ENCODE data around the gene SPO11.

The SPO11 gene

DNA sequence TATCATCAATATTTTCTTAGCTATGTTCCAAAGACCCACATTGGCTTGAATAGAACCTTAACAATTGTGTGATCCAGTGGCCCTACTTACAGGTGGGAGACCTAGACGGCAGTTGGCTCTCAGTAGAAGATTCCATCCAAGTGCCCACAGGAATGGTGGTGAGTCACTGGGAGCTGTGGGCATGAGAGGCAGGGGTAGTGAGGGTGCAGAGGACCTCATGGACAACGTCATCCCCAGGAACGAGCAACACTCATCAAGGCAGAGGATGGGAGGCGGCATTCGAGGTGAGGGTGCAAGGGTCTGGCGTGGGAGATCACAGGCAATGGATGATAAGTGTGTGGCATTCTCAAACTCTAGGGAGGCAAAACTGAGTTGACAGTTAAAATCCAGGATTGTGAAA, 17.5 kb upstream of the SPO11 start:
- no peak for DNase-seq

DNA sequence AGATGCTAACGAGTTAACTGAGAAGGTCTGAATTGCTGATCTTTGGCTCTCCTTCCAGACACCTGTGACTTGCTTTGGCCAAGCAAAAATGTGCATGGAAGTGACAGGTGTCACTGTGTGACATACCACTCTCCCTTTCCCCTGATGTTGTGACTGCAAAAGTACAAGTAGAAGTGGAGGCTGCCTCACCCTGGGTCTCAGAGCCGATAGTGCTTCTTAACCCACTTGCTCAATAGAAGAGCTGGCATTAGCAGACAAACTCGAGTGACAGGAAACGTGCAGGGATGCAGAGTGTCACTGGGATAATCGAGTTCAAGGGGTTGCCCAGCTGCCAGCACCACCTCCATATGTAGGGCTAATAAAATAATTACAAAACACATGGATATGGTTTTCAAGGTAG, 16.4 kb upstream of the SPO11 start:
- no peak for DNase-seq

- no peak for DNase-seq
Measured at GRCh38 chr20:57313951-57314350, 15.7 kb upstream of the SPO11 start.

DNA sequence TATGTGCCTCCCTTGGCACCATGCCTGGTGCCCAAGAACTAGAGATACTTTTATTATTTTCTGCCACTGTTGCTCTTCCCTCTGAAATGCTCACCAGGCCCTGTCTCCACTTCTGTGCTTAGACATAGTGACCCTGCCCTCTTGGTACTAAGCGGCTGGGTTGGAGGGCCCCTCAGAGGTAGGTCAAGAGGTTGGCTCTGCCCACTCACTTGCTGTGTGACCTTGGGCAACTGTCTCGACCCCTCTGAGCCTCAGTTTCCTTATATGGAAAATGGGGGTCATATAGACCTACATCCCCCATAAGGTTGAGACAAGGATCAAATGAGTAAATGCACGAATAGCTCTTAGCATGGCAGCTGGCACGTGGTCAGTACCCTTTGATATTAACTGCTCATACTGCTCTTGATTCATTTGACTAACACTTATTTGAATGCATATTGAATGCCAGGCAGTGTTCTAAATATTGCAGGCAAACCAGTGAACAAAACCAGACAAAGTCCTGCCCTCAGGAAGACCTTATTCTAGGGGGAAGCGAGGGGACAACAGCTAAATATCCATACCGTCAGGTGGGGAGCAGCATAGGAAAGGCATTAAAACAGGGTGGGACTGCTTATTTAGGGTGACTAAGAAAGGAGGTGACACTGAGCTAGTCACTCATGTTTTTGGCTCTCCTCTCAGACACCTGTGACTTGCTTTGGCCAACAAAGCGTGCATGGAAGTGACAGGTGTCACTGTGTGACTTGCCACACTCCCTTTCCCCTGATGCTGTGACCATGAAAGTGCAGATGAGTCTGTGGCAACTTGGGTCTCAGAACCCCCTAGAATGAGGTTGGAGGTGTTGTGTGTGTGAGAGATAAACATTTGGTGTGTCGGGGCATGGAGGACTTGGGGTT, 14.3 kb upstream of the SPO11 start:
- DNase-seq, result no peak

DNA sequence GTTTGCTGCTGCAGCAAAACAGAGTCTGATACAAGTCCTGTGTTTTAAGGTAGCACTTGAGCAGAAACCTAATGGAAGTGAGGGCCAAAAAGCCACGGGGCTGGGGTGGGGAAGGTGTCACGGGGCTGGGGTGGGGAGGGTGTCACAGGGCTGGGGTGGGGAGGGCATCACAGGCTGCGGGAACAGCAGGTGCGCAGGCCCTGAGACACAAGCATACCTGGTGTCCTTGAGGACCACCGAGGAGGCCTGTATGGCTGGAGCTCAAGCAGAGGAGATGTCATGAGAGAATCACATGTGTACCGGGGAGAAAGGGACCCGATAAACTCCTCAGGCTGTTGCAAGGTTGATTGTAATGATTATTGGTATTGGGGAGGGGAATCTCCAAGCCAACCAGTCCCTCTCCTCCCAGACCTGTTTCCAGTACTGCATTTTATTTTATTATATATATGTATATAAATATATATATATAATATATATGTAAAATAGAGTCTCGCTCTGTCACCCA, 13.6 kb upstream of the SPO11 start:
- no peak for DNase-seq

DNA sequence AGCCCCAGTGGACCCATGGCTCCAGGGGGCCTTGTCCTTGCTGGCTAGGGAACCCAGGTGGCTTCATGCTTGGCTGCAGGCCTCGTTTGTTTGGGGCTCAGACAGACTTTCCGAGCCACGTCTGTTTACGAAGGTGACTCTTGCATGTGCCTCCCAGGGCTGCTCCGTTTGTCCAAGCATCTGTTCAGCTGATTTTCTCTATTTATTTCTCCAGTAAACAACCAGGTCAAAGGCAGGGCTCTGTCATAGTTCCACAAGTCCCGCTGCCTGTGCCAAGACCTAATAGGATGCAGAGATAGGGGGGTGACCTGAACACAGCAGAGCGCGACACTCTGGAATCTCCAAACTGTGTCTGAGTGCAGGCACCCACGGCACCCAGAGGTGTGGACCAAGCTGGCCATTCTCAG, 12.8 kb upstream of the SPO11 start:
- DNase-seq, result no peak

DNA sequence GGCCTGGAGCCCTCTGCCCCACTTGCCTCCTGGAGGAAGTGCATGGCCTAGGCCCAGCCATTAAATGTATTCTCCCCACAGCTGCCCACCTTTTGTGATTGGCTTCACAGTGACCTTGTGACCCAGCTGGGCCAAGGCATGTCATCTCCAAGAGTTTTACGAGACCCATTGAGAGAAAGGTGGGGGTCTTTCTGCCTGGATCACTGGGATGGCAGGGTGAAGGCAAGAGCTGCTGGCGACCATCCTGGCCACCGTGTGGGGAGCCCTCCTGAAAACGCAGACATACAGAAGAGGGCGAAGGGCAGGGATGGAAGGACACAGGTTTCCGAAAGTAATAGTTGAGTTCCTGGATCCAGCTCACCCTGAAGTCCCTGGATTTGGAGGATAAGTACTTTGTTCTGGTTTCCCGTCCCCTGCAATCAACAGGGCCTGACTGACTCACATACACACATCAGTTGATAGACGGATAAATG, 12.3 kb upstream of the SPO11 start:
- DNase-seq, result no peak

DNA sequence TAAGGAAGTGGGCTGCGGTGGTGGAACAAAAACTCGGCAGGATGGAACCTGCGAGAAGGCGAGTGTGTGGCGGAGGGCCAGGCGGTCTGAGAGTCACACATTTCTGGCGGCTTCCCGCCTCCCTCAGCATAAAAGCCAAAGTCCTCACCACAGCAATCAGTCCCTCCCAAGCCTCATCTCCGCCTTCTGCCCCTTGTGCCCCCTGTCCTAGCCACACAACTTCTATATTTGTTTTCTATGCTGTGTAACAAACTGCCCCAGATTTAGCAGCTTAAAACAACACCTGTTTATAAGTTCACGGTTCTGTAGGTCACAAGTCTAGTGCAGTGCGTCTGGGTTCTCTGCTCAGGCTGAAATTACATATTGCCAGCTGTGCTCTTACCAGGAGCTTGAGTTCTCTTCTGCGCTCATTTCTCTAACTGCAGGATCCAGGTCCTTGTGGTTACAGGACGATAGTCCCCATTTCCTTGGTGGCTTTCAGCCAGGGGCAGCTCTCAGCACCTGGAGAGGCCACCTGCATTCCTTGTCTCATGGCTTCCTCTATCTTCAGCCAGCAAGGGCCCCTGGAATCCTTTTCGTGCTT, 11.7 kb upstream of the SPO11 start:
- DNase-seq, result no peak

DNA sequence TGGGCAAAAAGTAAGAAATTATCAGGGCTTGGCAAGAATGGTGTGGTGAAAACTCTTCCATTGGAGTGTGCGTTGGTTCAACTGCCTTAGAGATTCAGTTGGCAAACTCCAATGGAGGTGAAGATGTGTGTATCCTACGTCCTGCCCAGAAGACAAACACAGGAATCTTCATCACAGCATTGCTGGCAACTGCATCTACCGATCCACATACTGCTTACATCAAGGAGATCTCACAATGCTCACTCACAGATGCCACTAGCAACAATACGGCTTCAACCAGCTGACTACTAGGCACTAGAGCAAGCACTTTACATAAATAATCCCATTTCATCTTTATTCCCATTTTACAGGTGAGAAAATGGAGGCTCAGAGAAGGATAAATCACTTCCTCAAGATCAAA, 10.0 kb upstream of the SPO11 start:
- DNase-seq, result no peak

DNA sequence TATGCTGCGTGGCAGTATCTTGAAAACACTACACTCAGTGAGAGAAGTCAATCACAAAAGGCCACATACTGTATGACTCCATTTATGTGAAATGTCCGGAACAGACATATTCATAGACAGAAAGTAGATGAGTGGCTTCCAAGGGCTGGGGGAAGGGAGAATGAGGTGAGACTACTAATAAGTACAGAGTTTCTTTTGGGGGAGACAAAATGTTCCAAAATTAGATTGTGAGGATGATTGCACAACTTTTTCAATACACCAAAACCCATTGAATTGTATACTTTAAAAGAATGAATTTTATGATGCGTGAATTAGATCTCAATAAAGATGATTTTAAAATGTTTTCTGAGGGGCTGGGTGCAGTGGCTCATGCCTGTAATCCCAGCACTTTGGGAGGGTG, 9.2 kb upstream of the SPO11 start:
- DNase-seq, result no peak

GRCh38 chr20:57321142-57321541, 8.5 kb upstream of the SPO11 start:
- no peak for DNase-seq

DNA sequence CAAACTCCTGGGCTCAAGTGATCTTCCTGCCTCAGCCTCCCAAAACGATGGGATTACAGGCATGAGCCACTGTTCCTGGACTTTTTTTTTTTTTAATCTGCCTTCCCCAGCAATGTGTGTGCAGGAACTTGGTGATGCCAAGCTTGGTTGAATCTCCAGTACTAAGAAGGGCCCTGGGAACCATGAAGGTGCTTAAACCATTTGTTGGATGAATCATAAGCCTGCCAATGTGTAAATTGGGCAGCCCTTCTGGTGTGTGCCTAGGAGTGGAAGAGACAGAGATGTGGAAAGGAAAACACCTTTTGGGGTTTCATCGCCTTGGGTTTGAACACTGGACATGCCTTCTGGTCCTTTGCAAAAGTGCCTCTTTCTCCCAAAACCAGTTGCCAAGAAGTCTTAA, 7.1 kb upstream of the SPO11 start:
- no peak for DNase-seq

GRCh38 chr20:57323034-57323433, 6.6 kb upstream of the SPO11 start:
- DNase-seq, result no peak

GRCh38 chr20:57325632-57326356, 3.8 kb upstream of the SPO11 start:
- DNase-seq, result no peak

GRCh38 chr20:57326667-57327455, 2.7 kb upstream of the SPO11 start:
- no peak for DNase-seq

DNA sequence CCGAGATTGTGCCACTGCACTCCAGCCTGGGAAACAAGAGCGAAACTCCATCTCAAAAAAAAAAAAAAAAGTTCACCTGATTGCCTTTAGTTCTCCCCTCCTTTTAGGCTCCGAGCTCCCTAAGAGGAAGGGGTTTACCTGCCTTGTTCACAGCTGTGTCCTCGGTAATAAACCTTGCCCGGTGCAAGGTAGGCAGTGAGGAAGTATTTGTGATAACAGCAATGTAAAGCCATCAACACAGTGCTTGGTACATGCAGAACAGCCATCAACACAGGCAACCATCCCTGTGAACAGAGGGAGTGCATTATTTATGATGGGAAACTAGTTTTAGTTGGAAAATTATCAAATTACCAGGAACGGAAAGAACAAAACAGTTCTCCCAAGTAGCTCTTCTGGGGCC, 1.8 kb upstream of the SPO11 start:
- DNase-seq, result no peak

DNA sequence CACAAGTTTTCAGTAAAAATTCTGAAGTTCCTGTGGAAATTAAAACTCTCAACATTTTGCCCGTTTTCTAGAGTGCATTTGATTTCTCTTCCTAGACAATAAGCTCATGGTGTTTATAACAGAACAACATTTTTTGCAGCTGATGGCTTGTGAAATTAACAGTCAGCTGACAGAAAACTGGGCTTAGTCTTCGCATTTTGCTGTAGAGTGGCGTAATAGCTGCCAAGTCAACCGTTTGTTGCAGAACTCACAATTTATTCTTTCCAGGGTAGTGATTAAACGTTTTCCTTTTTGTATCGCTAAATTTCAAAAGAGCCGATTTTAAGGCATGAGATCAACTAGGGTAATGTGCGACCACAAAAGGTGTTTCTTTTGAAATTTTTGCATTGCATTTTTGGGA, 1.4 kb downstream of the SPO11 start:
- DNase-seq, result no peak

DNA sequence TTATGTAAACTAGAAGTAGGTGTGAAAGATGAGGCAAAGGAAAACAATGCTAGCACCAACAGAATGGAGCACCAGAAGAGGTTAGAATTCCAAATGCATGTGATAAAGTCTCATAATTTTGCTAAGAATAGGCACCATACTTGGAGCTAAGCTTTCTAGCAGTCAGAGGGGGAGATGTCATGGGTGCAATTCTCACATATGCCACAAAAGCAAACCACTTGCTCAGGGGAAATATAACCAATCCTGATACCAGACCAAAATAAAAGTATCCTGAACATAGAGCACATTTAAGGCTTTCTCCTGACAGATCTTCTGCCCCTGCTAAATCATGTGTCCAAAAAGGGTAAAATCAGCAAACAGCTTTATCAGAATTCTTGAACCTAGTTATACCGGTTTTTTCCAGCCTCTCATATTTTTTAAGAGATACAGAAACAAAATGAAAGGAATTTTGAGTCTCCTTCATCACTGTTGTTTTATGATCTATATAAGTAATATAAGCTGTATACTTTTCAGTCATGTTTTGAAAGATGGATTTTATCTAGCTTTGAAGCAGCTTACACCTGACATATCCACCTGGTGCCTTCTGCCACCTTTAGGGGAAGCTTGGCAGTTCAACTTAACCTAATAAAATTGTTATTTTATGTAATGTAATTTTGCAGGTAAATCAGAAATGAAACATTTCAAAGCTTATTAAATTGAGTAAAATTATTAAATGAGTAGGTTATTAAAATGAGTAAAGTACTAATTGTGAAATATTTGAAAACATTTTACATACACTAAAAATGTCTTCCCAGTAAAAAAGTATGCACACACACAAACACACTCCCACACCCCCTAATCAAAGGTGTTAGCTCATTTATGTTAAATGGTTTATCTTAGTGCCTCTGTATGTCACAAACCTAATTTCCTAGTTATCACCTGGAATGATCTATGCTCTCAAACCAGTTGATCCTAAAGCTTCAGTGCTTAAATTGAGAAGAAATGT, 2.8 kb downstream of the SPO11 start:
- DNase-seq, result no peak

- no peak for DNase-seq
Measured at GRCh38 chr20:57335392-57335791, 5.8 kb downstream of the SPO11 start.

DNA sequence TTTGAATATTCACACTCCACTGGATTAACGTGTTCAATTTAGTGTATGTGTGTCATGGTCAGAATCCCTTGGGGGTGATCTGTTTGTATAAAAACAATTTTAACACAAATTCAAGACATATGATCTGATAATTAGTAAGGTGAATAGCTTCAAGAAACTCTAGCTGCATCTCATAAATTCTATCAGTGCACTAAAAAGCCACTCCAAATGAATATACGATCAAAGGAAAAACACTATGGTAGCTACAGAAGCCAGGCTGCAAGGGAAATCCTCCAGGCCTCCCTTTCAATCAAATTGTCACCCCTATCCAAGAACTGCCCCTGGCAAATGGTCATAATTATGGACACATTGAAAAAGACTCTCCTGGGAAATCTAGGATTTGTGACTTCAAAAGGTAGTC, 12.1 kb downstream of the SPO11 start:
- no peak for DNase-seq

DNA sequence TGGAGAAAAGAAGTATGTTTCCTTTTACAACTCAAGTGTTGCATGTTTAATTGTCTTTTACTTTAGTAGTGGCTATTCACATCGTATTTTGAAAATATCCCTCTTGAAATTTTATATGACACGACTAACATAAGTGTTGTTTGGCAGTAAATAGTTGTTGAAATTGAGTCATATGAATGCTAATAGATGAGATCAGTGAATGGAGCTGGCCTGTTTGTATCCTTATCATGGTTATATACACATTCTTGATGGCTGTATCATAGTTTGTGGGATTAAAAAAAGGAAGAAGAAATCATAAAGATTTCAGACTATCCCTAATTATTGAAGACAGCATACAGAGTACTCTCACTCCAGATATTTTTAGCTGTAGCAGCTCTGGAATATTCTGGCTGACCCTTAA, 13.2 kb downstream of the SPO11 start:
- no peak for DNase-seq

DNA sequence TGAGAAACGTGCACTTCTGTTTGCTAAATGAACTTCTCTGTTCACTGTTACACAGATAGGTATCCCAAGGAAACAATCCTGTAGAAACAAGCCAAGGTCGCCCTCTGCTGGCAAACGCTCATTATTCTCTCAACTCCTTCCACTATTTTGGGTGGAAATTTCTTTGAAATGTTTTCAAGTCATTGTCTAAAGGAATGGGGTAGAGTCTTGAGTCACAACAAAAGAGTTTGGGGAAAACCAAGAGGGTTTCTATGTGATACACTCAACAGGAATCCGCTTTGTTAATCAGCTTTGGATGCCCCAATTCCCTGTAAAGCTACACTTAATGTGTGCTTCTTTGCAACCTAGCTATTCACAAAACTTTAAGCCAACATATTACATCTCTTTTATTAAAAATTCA, 16.9 kb downstream of the SPO11 start:
- peak; percentile 72 for DNase-seq

Measured in activated CD4-positive, alpha-beta T cell treated with anti-CD3 and anti-CD28 coated beads, Interleukin-2, amount 50 U/mL, for 1 hour (primary cell).